ACC112 (cell line): ENCODE measurements around the gene PRR7.

Experiments used
- H2AFZ ChIP-seq: fragments of 200-600 bp; sonication (generic); one replicate; pipeline ENCODE4 v1.6.0; 2017; ENCODE audit warnings: antibody characterized with exemption, low read length; ENCODE audit not compliant: unreplicated experiment
- H3K27ac ChIP-seq: fragments of 200-600 bp; sonication (generic); 2 replicates; pipeline ENCODE4 v1.5.1; 2014; ENCODE audit warnings: low read depth, mild to moderate bottlenecking, antibody characterized with exemption, low read length, moderate library complexity
- H3K27me3 ChIP-seq: fragments of 200-600 bp; sonication (generic); 2 replicates; pipeline ENCODE4 v1.6.1; 2014; ENCODE audit warnings: mild to moderate bottlenecking, antibody characterized with exemption, low read length, moderate library complexity, mixed read lengths; ENCODE audit not compliant: insufficient read depth
- H3K36me3 ChIP-seq: fragments of 200-600 bp; sonication (generic); 2 replicates; pipeline ENCODE4 v1.6.1; 2016; ENCODE audit warnings: mild to moderate bottlenecking, antibody characterized with exemption, low read length, moderate library complexity, mixed read lengths; ENCODE audit not compliant: insufficient read depth
- H3K4me1 ChIP-seq: fragments of 200-600 bp; sonication (generic); one replicate; pipeline ENCODE4 v1.6.1; 2016; ENCODE audit warnings: low read length, mixed read lengths; ENCODE audit not compliant: insufficient read depth, unreplicated experiment, control insufficient read depth
- H3K4me3 ChIP-seq: fragments of 200-600 bp; sonication (generic); 2 replicates; pipeline ENCODE4 v1.5.1; 2014; ENCODE audit warnings: mild to moderate bottlenecking, low read depth, low read length
- H3K79me2 ChIP-seq: fragments of 200-600 bp; sonication (generic); one replicate; pipeline ENCODE4 v1.6.0; 2016; ENCODE audit warnings: low read length; ENCODE audit not compliant: control insufficient read depth, unreplicated experiment, insufficient read depth

Gene PRR7

DNA sequence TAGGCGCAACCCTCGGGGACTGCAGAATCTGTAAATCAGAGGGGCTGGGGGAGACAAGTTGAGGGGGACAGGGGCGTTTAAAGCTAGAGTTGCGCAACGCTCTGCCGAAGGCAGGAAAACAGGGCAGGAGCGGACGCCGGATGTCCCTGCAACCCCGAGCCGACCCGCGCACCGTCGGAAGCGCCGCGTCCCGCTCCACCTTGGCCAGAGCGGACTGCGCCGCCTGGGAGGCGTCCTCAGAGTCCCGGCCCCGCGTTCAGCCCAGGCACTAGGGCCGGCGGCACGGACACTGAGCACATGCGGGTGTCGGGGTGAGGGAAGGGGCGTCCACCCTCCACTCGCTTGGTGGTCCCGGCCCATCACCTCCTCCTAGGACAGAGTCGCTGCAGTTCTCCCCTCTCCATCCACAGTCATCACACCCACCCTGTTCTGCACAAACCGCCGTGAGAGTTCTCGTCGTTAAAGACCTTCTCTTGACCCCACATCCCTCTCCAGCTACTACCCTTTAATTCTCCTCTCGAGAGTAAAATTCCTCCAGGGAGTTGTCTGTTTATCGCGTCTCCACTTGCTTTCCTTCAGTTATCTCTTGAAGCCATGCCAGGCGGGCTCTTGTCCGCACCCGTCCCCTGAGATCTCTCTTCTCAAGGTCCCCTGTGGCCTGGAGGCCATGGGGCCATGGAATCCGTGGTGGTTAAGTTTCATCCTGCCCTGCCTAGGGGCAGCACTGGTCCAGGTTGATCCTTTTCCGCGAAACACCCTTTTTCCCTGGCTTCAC lies 51.6 kb downstream of the PRR7 start:
- H2AFZ ChIP-seq: no peak overlapping the region

GRCh38 chr5:177499842-177500241 lies 53.2 kb downstream of the PRR7 start:
- H3K27ac ChIP-seq: no peak overlapping the region
- H3K36me3 ChIP-seq: no peaks in the 10 kb centered on the region
- H3K79me2 ChIP-seq: peaks cover 12% of the 10 kb centered on the region
- no peak overlapping the region for H3K4me3 ChIP-seq
- no peaks in the 10 kb centered on the region for H3K27me3 ChIP-seq
- no peak overlapping the region for H2AFZ ChIP-seq
- peaks cover 30% of the 10 kb centered on the region for H3K4me1 ChIP-seq

More for the DNA sequence above, 51.6 kb downstream of the PRR7 start:
- H3K27ac ChIP-seq: no peak overlapping the region; the same call in 1 of the 2 replicates
- H3K36me3 ChIP-seq: peaks cover 3% of the 10 kb centered on the region; the same call in 1 of the 2 replicates
- peak overlapping the region; percentile 78 for H3K4me3 ChIP-seq
- H3K27me3 ChIP-seq: no peaks in the 10 kb centered on the region
- peaks cover 22% of the 10 kb centered on the region for H3K79me2 ChIP-seq
- peaks cover 45% of the 10 kb centered on the region for H3K4me1 ChIP-seq

GRCh38 chr5:177500685-177501522 lies 54.3 kb downstream of the PRR7 start:
- H2AFZ ChIP-seq: no peak overlapping the region
- peaks cover 8% of the 10 kb centered on the region for H3K79me2 ChIP-seq
- no peaks in the 10 kb centered on the region for H3K27me3 ChIP-seq
- H3K27ac ChIP-seq: no peak overlapping the region
- no peaks in the 10 kb centered on the region for H3K36me3 ChIP-seq
- H3K4me3 ChIP-seq: no peak overlapping the region
- peaks cover 20% of the 10 kb centered on the region for H3K4me1 ChIP-seq

DNA sequence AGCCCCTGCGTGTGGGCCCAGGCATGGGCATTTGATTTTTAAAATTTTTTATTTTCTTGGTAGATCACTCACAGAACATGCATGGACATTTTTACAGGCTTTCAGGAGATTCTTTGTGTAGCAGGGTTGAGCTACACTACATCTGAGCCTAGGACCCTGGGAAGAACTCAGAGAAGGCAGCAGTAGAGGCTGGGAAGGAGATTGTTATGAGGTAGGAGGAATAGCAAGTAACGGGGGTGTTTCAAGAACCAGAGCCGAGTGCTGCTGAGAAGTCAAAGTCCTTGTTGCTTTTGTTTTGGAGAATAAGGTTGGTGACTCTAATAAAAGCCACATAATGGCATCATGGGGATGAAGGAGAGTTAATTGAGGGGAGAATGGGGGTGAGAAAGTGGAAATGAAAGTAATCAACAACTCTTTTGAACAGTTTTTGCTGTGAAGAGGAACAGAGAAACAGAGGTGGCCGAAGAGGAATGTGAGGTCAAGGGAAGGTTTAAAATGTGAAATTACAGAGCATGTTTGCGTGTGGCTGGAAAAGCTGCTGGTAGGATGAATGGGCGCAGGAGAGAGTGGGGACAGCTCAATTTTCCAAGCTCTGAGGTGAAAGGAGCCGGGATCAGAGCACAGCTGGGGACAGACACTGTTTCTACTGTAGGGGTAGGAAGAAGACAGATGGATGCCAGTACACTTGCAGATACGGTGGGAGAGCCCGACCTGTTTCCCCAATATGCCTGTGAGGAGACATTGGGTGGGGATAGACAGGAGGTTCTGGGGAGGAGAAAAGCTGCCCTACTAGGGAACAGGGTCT lies 55.5 kb downstream of the PRR7 start:
- Histone ChIP-seq H3K4me1 (peaks cover 16% of the 10 kb centered on the region), H2AFZ (no peak overlapping the region), H3K79me2 (no peaks in the 10 kb centered on the region), H3K27ac (no peak overlapping the region), H3K4me3 (no peak overlapping the region), H3K27me3 (no peaks in the 10 kb centered on the region), H3K36me3 (no peaks in the 10 kb centered on the region)

GRCh38 chr5:177502886-177503285 lies 56.3 kb downstream of the PRR7 start:
- H3K4me3 ChIP-seq: no peak overlapping the region
- H3K79me2 ChIP-seq: no peaks in the 10 kb centered on the region
- no peaks in the 10 kb centered on the region for H3K27me3 ChIP-seq
- H3K4me1 ChIP-seq: peaks cover 15% of the 10 kb centered on the region
- H3K36me3 ChIP-seq: no peaks in the 10 kb centered on the region
- H3K27ac ChIP-seq: no peak overlapping the region
- H2AFZ ChIP-seq: no peak overlapping the region

DNA sequence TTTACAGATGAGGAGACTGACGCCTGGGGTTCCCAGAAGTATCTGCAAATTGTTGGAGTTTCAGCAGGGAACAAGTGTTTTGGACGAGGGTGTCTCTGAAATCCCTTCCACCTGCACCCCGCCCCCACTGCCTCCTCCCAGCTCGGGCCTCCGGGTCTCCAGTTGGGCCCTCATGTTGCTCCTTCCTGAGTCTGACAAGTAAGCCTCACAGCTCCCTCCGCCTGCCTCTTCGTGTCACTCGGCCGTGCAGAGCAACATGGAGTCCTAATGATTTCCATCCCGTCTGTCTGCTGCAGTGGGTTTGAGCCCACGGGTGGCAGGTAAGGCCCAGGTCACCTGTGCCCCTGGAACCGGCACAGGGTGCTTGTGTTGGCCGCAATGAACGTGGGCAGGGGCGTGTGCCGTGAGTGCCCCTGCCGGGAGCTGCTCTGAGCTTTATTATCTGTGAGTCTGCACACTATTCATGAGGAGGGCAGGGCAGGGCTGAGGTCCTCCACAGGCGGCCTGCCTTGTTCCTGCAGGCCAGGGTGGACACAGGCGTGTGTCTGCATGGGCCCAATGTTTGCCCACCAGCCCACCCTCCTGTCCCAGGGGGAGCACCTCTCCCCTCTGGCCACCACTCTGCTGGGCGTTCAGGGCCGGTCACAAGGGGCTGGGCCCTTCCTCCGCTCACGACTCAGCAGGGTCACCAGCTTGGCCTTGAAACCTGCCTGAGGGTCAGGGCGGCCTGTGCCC lies 56.9 kb downstream of the PRR7 start:
- no peak overlapping the region for H3K27ac ChIP-seq
- H2AFZ ChIP-seq: no peak overlapping the region
- no peaks in the 10 kb centered on the region for H3K27me3 ChIP-seq
- H3K4me3 ChIP-seq: no peak overlapping the region
- H3K4me1 ChIP-seq: peaks cover 9% of the 10 kb centered on the region
- no peaks in the 10 kb centered on the region for H3K36me3 ChIP-seq
- no peaks in the 10 kb centered on the region for H3K79me2 ChIP-seq

DNA sequence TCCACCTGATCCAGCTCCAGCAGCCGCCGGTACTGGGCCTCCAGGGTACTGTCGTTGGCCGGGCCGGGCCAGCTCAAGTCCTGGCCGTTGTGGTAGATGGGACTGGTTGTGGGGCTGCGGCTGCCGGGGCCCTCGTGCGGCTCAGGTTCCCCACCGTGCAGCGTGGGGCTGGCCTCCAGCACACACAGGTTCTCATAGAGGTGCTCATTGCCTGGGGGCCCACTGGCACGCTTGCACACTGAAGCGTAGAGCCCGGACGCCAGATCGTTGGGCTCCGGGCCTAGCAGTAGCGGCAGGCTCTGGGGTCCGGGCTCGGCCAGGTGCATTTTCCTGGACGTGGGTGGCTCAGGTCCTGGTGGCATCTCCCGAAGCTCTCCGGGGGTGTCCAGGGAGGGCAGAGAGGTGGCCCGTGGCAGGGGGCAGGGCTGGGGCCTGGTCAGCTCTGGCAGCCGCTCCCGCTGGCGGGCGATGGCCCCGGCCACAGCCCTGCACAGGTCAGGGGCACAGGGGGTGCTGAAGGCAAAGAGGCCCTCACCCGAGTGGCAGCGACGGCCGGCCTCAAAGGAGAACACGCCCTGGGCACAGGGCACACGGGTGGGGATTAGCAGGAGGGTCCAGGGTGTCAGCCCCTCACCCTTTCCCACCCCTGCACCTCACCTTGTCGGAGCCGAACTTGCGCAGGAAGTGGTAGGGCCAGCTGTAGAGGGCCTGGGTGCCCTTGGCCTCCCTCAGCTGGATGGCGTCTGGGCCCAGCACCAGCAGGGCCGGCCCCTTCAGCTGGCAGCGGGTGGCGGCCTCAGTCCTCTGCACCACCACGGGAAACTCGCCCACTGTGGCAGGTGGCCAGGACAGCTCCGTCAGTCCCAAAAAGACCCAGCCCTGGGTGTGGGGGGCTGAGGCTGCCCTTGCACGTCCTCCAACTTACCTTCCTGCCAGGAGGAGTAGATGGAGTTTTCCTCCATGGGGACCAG lies 57.8 kb downstream of the PRR7 start:
- H3K27me3 ChIP-seq: no peaks in the 10 kb centered on the region
- H3K79me2 ChIP-seq: no peaks in the 10 kb centered on the region
- no peak overlapping the region for H3K27ac ChIP-seq
- no peak overlapping the region for H2AFZ ChIP-seq
- H3K4me3 ChIP-seq: no peak overlapping the region
- H3K36me3 ChIP-seq: no peaks in the 10 kb centered on the region
- H3K4me1 ChIP-seq: peaks cover 8% of the 10 kb centered on the region

DNA sequence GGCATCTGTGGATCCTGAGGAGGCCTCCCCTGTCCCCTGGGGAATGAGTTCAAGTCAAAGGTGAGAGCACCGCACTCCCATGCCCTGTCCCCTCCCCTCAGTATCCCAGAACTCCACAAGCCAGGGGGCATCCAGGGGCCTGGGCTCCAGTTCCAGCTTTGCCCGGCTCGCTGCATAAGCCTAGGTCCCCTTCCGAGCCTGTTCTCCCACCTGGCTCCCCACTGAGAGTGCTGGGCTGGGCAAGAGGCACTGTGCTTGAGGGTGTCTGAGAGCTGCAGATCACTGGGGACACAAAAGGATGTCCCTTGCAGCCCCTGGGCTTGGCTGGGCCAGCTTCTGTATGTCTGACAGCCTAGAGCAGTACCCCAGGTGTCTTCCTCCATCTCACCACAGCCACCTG lies 58.5 kb downstream of the PRR7 start:
- H3K27me3 ChIP-seq: no peaks in the 10 kb centered on the region
- H2AFZ ChIP-seq: no peak overlapping the region
- no peak overlapping the region for H3K4me3 ChIP-seq
- no peaks in the 10 kb centered on the region for H3K36me3 ChIP-seq
- peaks cover 8% of the 10 kb centered on the region for H3K4me1 ChIP-seq
- H3K79me2 ChIP-seq: no peaks in the 10 kb centered on the region
- no peak overlapping the region for H3K27ac ChIP-seq
